Activated CD8-positive, alpha-beta memory T cell treated with anti-CD3 and anti-CD28 coated beads for 24 hours (primary cell): ENCODE data around the gene NAPEPLD.
"Not testable (repeated sequence)": the region's sequence is repeated elsewhere in the genome, so short reads cannot be mapped to it uniquely, and the experiment has no call there.

ENCODE experiments used
- DNase-seq: peaks from one replicate; pipeline ENCODE4 v3.0.0-alpha.2; 2020

Gene NAPEPLD

DNA sequence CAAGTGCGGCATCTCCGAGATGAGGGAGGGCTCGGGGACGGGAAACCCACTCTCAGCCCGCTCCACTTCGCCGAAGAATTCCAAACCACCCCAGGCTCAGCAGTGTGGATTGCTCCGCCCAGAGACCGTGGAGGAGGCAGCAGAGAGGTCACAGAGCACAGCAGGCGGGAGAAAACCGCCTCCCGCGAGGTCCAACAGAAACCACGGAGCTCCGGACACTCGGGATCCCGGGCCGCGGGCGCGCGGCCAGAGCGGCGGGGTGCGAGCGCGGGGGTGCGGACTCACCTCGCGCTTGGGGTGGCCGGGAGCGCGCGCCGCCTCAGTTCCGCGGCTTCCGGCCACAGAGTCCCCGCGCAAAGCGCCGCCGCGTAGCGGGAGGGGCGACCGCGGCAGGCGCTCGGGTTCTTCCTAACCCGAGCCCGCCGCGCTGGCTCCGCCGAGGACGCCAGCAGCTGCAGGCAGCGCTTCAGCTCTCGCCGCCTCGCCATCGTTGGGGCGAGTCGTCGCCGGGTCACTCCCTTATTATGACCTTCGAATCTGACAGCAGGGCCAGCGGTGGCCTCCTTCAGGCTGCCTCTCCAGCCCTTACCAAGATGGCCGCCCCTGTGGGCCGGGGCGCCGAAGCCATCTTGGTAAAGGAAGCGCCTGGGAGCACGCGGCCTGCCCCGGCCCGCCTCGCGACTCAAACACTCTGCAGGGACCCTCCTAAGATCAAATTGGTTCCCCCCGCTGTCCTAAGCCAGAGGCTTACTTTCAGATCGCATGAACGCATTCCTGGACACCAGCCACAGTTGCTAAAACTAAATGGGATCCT is at the start of gene NAPEPLD:
NAPEPLD (minus strand) TSS at position 106 of the 814 bp plus-strand sequence. CDS start 20,323 bp downstream, outside the sequence.
- peak; percentile 92 for DNase-seq

DNA sequence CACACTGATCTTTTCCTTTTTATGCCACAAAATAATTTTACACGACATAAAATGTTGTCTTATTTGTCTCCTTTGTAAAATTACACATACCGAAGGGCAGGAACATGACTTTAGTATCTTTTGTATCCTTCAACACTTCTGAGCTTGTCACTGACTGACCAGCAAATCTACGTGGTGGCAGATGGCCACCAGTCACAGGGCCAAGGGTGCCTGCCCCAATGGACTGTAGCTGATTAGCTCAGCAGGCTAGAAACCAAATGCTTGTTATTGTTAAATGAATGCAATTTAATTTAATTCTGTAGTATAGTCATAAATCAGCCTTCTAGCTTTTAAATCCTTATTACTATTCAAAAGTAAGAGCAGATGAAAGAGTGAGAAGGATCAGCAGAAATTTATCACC is 49.2 kb upstream of the NAPEPLD start:
- not testable (repeated sequence) for DNase-seq

DNA sequence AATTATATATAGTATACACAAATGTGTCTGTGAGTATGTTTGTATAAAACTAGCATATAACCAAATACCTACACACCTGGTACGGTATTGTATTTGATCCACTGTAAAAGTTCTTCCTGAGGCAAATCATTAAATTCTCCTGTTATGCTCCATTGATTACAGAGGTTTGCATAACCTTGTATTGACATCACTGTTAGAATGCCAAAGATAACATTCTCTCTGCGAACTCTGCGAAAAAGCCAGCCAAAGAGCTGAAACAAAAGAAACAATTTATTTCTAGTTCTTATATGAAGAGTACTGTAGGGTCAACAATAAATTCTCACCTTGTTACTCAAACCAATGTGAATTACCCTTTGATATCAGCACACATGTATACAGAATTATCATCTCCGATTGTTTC is 46.5 kb upstream of the NAPEPLD start:
- not testable (repeated sequence) for DNase-seq

- not testable (repeated sequence) for DNase-seq
Observed at GRCh38 chr7:103172415-103173146, 23.7 kb upstream of the NAPEPLD start.

DNA sequence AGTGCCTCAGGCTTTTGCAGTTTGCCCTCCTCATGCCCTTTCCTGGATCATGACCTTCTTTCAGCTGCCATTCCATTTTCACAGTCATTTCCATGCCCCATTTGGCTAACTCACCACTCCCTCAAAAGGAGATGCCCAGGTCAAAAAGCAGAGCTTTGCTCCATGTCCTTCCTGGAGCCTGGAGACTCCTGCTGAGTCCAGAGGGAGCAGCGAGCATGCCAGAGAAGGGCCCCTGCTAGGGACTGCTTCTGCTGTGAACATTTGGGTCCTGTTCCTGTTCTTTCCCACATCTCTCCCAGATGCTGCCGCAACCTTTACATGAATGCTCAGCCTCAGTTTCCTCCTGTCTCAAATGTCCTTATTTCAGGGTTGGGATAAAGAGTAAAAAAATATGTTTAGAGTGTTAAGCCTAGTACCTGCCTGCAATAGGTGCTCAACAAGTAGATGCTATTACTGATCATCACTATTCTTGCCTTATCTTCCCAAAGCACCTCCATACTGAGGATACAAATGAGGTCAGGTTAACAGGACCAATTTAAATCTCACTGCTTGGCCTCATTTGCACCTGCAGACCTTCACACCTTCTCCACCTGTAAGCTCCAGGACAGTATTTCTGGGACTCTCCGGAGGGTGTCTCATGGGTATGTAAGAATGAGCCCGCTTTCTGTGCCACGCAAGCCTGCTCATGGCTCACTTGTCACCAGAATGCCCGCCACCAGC is 23.0 kb upstream of the NAPEPLD start:
- DNase-seq = not testable (repeated sequence)

DNA sequence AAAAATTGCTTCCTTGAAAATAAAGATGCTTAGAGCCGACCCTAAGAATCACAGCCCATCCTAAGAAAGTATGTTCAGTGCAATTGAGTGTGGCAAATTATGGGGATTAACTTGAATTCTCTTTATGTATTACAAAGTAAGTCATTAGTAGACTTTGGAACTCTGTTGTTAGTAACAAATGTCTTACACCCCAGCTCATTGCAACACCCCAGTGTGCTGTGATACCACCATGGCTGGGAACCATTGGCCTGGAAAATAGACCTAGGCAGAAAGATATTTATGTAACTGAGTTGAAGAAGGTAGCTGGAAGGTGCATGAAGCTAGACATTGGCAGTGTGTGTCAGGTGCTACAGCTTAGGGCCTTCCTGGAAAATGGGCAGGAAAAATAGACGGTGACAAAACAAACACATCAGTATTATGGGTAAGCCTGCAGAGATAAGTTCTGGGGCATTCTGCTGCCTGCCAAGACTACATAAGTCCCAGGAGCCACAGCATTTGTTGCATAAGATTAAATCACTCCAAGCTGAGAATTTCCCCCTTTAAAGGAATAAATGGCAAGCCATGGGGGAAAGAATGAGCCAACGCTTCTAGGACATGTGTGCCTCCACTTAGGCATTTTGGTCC is 18.1 kb upstream of the NAPEPLD start:
- not testable (repeated sequence) for DNase-seq

GRCh38 chr7:103163087-103163825 is 14.4 kb upstream of the NAPEPLD start:
- not testable (repeated sequence) for DNase-seq

- not testable (repeated sequence) for DNase-seq
Observed at GRCh38 chr7:103162641-103163040, 13.7 kb upstream of the NAPEPLD start.

GRCh38 chr7:103161998-103162616 is 13.2 kb upstream of the NAPEPLD start:
- not testable (repeated sequence) for DNase-seq

DNA sequence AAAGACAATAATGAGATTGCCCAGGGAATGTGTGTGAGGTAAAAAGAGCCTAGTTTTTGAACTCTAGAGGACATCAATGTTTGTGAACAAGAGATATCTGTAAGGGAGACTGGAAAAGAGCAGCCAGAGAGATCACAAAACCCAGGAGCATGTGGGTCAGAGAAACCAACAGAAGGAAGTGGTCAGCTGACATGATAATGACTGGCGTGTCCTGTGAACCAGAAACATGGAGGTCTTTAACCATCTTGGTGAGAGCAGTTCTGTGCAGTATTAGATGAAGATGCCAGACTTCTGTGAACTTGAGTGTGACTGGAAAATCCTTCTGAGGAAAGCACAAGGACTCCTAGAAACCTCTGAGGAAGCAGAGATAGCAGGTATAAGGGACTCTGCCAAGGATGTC is 10.2 kb upstream of the NAPEPLD start:
- DNase-seq = not testable (repeated sequence)

GRCh38 chr7:103155331-103156024 is 6.6 kb upstream of the NAPEPLD start:
- not testable (repeated sequence) for DNase-seq

DNA sequence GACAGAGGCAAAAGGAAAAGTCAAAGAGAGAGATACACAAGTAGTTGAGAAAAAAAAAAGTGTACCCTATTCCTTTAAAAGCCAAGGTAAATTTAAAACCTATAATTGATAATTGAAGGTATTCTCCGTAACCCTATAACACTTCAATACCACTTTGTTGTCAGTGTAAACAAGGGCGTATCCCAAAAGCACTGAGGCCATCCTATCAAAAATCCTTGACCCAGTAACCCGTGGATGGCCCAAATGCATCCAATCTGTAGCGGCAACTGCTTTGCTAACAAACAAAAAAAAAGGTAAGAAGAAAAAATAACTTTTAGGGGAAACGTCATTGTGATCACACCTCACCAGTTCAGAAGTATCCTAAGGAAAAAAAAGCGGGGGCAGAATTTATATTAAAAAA is 5.1 kb upstream of the NAPEPLD start:
- DNase-seq = no peak

DNA sequence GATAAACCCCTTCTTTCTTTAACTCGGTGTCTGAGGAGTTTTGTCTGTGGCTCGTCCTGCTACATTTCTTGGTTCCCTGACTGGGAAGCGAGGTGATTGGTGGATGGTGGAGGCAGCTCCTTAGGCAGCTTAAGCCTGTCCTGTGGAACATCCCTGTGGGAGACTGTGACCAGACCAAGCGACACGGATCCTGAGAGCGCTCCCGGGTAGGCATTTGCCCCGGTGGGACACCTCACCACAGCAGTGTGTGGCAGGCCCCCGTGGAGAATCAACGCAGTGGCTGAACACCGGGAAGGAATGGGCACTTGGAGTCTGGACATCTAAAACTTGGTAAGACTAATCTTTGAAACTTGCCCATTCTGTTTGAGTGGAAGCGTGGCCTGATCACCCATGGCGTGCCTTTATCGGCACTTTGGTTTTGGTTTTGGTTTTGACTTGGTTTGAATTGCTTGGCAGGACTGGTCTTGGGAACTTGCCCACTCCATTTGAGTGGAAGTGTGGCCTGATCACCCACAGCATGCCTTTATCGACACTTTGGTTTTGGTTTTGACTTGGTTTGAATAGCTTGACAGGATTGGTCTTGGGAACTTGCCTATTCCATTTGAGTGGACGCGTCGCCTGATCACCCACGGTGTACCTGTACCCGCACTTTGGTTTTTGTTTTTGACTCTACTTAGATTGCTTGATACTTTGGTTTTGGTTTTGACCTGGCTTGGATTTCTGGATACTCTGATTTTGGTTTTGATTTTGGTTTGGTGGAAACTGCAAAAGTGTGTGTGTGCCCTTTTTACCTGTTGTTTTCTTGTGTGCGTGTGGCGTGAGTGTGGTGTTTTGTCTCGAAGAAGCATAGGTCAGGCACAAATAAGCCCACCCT is 4.1 kb upstream of the NAPEPLD start:
- DNase-seq = not testable (repeated sequence)

GRCh38 chr7:103151993-103152676 is 3.2 kb upstream of the NAPEPLD start:
- not testable (repeated sequence) for DNase-seq

DNA sequence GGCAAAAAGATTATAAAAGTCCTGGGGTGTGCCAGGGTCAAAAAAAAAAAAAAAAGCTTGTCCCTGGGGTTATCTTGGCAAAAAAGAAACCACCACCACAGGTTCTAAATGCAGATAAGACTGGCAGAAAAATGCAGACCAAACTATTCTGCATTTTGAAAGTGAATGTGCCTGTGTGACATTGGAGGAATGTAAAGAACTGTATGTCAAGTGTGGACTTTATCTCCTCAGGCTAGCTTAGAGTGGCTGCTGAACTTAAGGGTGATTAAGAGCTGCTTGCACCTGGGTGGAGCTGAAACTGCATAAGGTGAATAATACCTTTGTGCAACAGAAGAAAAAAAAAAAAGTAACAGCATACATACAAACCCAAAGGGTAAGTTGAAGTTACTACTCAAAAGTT is 1.3 kb upstream of the NAPEPLD start:
- DNase-seq = no peak

DNA sequence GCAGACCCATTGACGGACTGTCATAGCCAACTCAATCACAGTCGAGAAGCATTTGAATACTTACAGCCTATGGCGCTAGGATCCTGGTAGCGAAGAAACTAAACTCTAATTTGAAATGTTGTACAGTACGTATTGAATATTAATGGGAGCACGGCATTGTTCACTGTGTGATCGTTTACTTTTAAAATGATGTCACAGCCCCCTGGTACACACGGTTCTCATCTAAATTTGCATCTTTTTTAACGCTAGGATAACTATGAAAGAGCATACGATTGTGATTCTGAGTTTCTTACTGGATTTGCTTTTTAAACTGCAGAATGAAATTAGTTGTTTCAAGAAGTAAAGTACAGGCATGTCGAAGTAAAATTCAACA is 895 bp upstream of the NAPEPLD start:
- no peak for DNase-seq

- no peak for DNase-seq
Observed at GRCh38 chr7:103148131-103148993, 537 bp downstream of the NAPEPLD start.

DNA sequence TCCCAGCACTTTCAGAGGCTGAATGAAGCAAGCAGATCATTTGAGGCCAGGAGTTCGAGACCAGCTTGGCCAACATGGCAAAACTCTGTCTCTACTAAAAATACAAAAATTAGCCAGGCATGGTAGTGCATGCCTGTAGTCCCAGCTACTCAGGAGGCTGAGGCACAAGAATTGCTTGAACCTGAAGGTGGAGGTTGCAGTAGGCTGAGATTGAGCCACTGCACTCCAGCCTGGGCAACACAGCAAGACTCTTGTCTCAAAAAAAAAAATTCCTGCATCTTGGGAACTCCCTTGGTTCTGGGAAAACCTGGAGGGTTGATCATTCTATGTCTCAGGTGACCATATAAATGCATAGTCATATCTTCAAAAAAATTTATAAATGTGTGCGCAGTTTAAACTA is 4.1 kb downstream of the NAPEPLD start:
- DNase-seq = not testable (repeated sequence)
